ENCODE measurements around the gene C1QTNF12. TPM values are rescaled to one million over a fixed set of nuclear protein-coding genes. Genes with fewer than 3 reads are reported as not detected.

The C1QTNF12 gene
- total and polyA plus RNA-seq, 2 of the 8 experiments (the other 6 are each of a cell fraction or from before 2014, with no cell fraction given): 2.1 to 3.7 TPM

GRCh38 chr1:1239227-1239613, 7.3 kb downstream of the C1QTNF12 start:
- no peak overlapping the region for H3K27ac ChIP-seq (ENCODE audit: low read depth, low read length)
- peaks cover 4% of the 10 kb centered on the region; the same call in 1 of the 2 replicates for H3K79me1 ChIP-seq (ENCODE audit: low read depth, low read length)
- ChIA-PET CTCF (ENCODE audit: partially characterized antibody) (interaction anchor here (0.8 to 1.4 kb wide), 8 partner anchors 8 to 117 kb away, joined by 3 to 5 read pairs (median 3); no protein-coding TSS in a partner anchor), POLR2A (ENCODE audit: partially characterized antibody) (interaction anchor here (0.9 to 1.2 kb wide), 3 partner anchors 8 to 110 kb away, joined by 3 to 8 read pairs (median 8); no protein-coding TSS in a partner anchor)
- H3K79me2 ChIP-seq (ENCODE audit: control insufficient read depth in 1 of 2, insufficient read depth in 2 of 2, low read length in 2 of 2): no peaks in the 10 kb centered on the region; a peak in 1 of 4 replicates
- H2AFZ ChIP-seq (ENCODE audit: low read length): no peak overlapping the region
- H3K4me1 ChIP-seq (replicated peaks in 1 of 4; ENCODE audit: control insufficient read depth in 3 of 4, insufficient read depth in 4 of 4, low read length in 3 of 4): peaks cover 0 to 6% (median 2%) of the 10 kb centered on the region in 4 experiments; a peak in 2 of 7 replicates
- TF ChIP-seq RFX5 (IDR thresholded peaks at IDR 0.05; ENCODE audit: borderline replicate concordance, low read depth, low read length): no peak
- TF ChIP-seq CTCF (IDR thresholded peaks at IDR 0.05; ENCODE audit: control extremely low read depth in 1 of 3, insufficient read depth in 1 of 3, low read depth in 1 of 3, low read length in 3 of 3): peak in 1 of 3 experiments; percentile 17; a peak in 2 of 4 replicates
- H3K14ac ChIP-seq (ENCODE audit: insufficient read length): no peak overlapping the region
- FAIRE-seq (no peak), DNase-seq (ENCODE audit: low read depth in 1 of 2, low spot score in 2 of 2) (no peak)
- no peak overlapping the region for H4K5ac ChIP-seq (ENCODE audit: insufficient read length, low read depth, low read length)
- H4K91ac ChIP-seq (replicated peaks; ENCODE audit: insufficient read length, low read length): no peak overlapping the region
- no peaks in the 10 kb centered on the region for H3K9me3 ChIP-seq (ENCODE audit: insufficient read depth in 2 of 2, low read depth in 1 of 2, low read length in 1 of 2)
- H3K56ac ChIP-seq (replicated peaks; ENCODE audit: insufficient read length, low read depth, low read length): no peak overlapping the region
- no peaks in the 10 kb centered on the region for H3K23me2 ChIP-seq (ENCODE audit: low read depth, low read length)
- H3K18ac ChIP-seq (ENCODE audit: extremely low read depth, low read length): no peak overlapping the region
- no peak overlapping the region for H2BK5ac ChIP-seq (ENCODE audit: low read depth, low read length)
- no peaks in the 10 kb centered on the region; a peak in 2 of 7 replicates for H3K27me3 ChIP-seq (replicated peaks in 1 of 4; ENCODE audit: control insufficient read depth in 3 of 4, extremely low read depth in 1 of 4, insufficient read depth in 3 of 4, low read length in 3 of 4)
- no peak overlapping the region for H2BK12ac ChIP-seq (ENCODE audit: low read depth, low read length)
- no peak overlapping the region for H3K4ac ChIP-seq (replicated peaks; ENCODE audit: insufficient read length, low read depth, low read length)
- no peak overlapping the region for H3K4me3 ChIP-seq (ENCODE audit: extremely low read depth in 1 of 4, insufficient read depth in 2 of 4, low read depth in 3 of 4, low read length in 4 of 4)
- H4K20me1 ChIP-seq (replicated peaks in 1 of 2; ENCODE audit: control insufficient read depth in 1 of 2, insufficient read depth in 2 of 2, low read length in 2 of 2): peaks cover 4 to 13% of the 10 kb centered on the region in 2 experiments
- no peak overlapping the region for H2BK120ac ChIP-seq (replicated peaks; ENCODE audit: low read depth, low read length)
- no peak overlapping the region for H2BK15ac ChIP-seq (ENCODE audit: low read length)
- H3K4me2 ChIP-seq (ENCODE audit: insufficient read depth in 1 of 2, low read depth in 2 of 2, low read length in 2 of 2): no peak overlapping the region
- no peak overlapping the region for H3K9ac ChIP-seq (replicated peaks in 1 of 4; ENCODE audit: extremely low read depth in 1 of 4, low read depth in 3 of 4, low read length in 3 of 4)
- no peaks in the 10 kb centered on the region for H3K36me3 ChIP-seq (ENCODE audit: control insufficient read depth in 2 of 4, insufficient read depth in 4 of 4, low read length in 3 of 4)
- no peak overlapping the region for H2BK20ac ChIP-seq (ENCODE audit: low read length)
- H4K8ac ChIP-seq (ENCODE audit: extremely low read depth, insufficient read depth, low read length): no peak overlapping the region
- H3K23ac ChIP-seq (ENCODE audit: insufficient read length): no peak overlapping the region
- H2AK5ac ChIP-seq (ENCODE audit: low read depth, low read length): no peak overlapping the region
- 88% methylated on average over 12 of the region's 15 CpGs; no CpG with 5 or more reads in 1 of the 2 experiments for WGBS, 2 experiments (ENCODE audit: extremely low coverage in 1 of 2, insufficient coverage in 1 of 2, insufficient read length in 1 of 2, insufficient replicate concordance in 2 of 2, low coverage in 1 of 2, low lambda C conversion rate in 2 of 2, missing lambda C conversion rate in 1 of 2)
